ENCODE measurements around the gene ZNF219.

GRCh38 chr14:21070610-21071224, 27.7 kb downstream of the ZNF219 start:
- TF ChIP-seq CTCF (IDR thresholded peaks at IDR 0.05) = no peak
- no peak for TF ChIP-seq POLR2A (IDR thresholded peaks at IDR 0.05)

Data from ovary (tissue), 3 donors.